Right lobe of liver (tissue), 4 donors: Measurements from ENCODE around the gene DNAJC21.
"Not testable (repeated sequence)": the region's sequence is repeated elsewhere in the genome, so short reads cannot be mapped to it uniquely, and the experiment has no call there.

Source experiments
- POLR2A ChIP-seq: fragments of 450-650 bp; IDR thresholded peaks from one replicate; pipeline ENCODE4 v1.6.1; 2017; ENCODE audit warnings: antibody characterized with exemption, mild to moderate bottlenecking
- TF ChIP-seq, protein P1 (sequence below), 4 donors: fragments of 200-600 bp in 3 of 4; fragments of 450-650 bp in 1 of 4; IDR thresholded peaks; one replicate each; pipeline versions ENCODE4 v1.5.1 to v1.8.0; 2016 to 2022; ENCODE audit warnings: antibody characterized with exemption in 4 of 4, mild to moderate bottlenecking in 2 of 4
- donor health status: DM: no; HTN: no; CAD: no.
- donor health status: DM: no; HTN: no; CAD: no.
- donor health status: DM: no; HTN: yes; CAD: no.

GRCh38 chr5:34923256-34923655 is 6.1 kb upstream of the DNAJC21 start:
- not testable (repeated sequence) for TF ChIP-seq POLR2A
- TF ChIP-seq, protein P1, sequence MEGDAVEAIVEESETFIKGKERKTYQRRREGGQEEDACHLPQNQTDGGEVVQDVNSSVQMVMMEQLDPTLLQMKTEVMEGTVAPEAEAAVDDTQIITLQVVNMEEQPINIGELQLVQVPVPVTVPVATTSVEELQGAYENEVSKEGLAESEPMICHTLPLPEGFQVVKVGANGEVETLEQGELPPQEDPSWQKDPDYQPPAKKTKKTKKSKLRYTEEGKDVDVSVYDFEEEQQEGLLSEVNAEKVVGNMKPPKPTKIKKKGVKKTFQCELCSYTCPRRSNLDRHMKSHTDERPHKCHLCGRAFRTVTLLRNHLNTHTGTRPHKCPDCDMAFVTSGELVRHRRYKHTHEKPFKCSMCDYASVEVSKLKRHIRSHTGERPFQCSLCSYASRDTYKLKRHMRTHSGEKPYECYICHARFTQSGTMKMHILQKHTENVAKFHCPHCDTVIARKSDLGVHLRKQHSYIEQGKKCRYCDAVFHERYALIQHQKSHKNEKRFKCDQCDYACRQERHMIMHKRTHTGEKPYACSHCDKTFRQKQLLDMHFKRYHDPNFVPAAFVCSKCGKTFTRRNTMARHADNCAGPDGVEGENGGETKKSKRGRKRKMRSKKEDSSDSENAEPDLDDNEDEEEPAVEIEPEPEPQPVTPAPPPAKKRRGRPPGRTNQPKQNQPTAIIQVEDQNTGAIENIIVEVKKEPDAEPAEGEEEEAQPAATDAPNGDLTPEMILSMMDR (IDR thresholded peaks at IDR 0.05) = not testable (repeated sequence)
